ENCODE results near the gene TRMO. TPM values are rescaled to one million over a fixed set of nuclear protein-coding genes. Genes with fewer than 3 reads are reported as not detected.

The TRMO gene
- total and polyA plus RNA-seq, 2 of the 13 experiments (the other 11 are each of a cell fraction or from before 2014, with no cell fraction given) = 8.7 to 18.6 TPM

GRCh38 chr9:97910357-97910756 lies 11.9 kb downstream of the TRMO start:
- Histone ChIP-seq H4K20me1 (ENCODE audit: insufficient read depth, low read length) (no peaks in the 10 kb centered on the region), H3K79me2 (ENCODE audit: insufficient read depth, low read length) (no peaks in the 10 kb centered on the region), H3K27me3 (ENCODE audit: control insufficient read depth in 1 of 2, insufficient read depth in 2 of 2, low read length in 2 of 2) (no peaks in the 10 kb centered on the region), H3K27ac (ENCODE audit: extremely low read length, insufficient read depth, low read length) (no peak overlapping the region), H2AFZ (ENCODE audit: low read length) (no peak overlapping the region), H3K4me2 (ENCODE audit: low read depth, low read length) (no peak overlapping the region), H3K4me1 (ENCODE audit: insufficient read depth, low read length) (peaks cover 7% of the 10 kb centered on the region; the same call in 1 of the 2 replicates), H3K9me3 (ENCODE audit: low read length) (no peaks in the 10 kb centered on the region), H3K4me3 (replicated peaks in 1 of 3; ENCODE audit: insufficient read depth in 1 of 3, low read depth in 2 of 3, low read length in 3 of 3) (no peak overlapping the region), H3K9ac (ENCODE audit: insufficient read depth, low read depth, low read length) (no peak overlapping the region), H3K36me3 (replicated peaks in 1 of 2; ENCODE audit: control insufficient read depth in 1 of 2, insufficient read depth in 2 of 2, low read length in 2 of 2) (peaks cover 14 to 63% of the 10 kb centered on the region in 2 experiments)
- FAIRE-seq (no peak), DNase-seq (ENCODE audit: low spot score) (no peak), ATAC-seq (no peak)
- BruUV-seq (replicated peaks) = no TSS peak
- intact Hi-C loops (cut with micrococcal nuclease; ENCODE audit: unreplicated experiment) (no loop called here), in situ Hi-C loops (cut with HindIII; ENCODE audit: extremely low pct_ligation_motif_present, low pct_unique_long_range_greater_than_20kb) (no loop called here)
- CTCF ChIA-PET (ENCODE audit: low intra/inter-chr PET ratio, low total read pairs) = no interaction called here
- WGBS (ENCODE audit: low lambda C conversion rate) = 91% methylated on average over 6 of the region's 6 CpGs
- POLR2A ChIA-PET = interaction anchor here (1.4 kb wide), 1 partner anchor 12 kb away, joined by 5 read pairs; the partner anchor contains the start of gene TRMO
- TF ChIP-seq YEATS4 (CRISPR knock-in tag; IDR thresholded peaks at IDR 0.05; ENCODE audit: borderline replicate concordance) = no peak
- TF ChIP-seq ZFY (CRISPR knock-in tag; IDR thresholded peaks at IDR 0.05) = no peak
- no peak for TF ChIP-seq GLI4 (CRISPR knock-in tag; IDR thresholded peaks at IDR 0.05; ENCODE audit: borderline replicate concordance)
- TF ChIP-seq TAF1 (CRISPR knock-in tag; IDR thresholded peaks at IDR 0.05) = no peak
- no peak for TF ChIP-seq CEBPB (IDR thresholded peaks at IDR 0.05; ENCODE audit: borderline replicate concordance, low read depth, low read length)
- TF ChIP-seq RBM39 (IDR thresholded peaks at IDR 0.05; ENCODE audit: low read depth, low read length, poor library complexity, severe bottlenecking) = no peak
- no peak for TF ChIP-seq TMF1 (CRISPR knock-in tag; IDR thresholded peaks at IDR 0.05; ENCODE audit: low read depth)
- no peak for TF ChIP-seq GRHL1 (CRISPR knock-in tag; conservative IDR thresholded peaks at IDR 0.05)
- no peak for TF ChIP-seq TIGD3 (CRISPR knock-in tag; IDR thresholded peaks at IDR 0.05; ENCODE audit: borderline replicate concordance)
- no peak for TF ChIP-seq EZH2 (conservative IDR thresholded peaks at IDR 0.05; ENCODE audit: low read depth, low read length)
- no peak for TF ChIP-seq ZBTB8A (CRISPR knock-in tag; IDR thresholded peaks at IDR 0.05; ENCODE audit: borderline replicate concordance, low read depth)
